Measurements from ENCODE around the gene PLEKHN1. TPM values are rescaled to one million over a fixed set of nuclear protein-coding genes. Genes with fewer than 3 reads are reported as not detected.
A peak's percentile ranks its signal among the peaks of the same experiment; 100 is the strongest.

Gene PLEKHN1
- total and polyA plus RNA-seq, 2 donors from 2014 or later, result 14.3 TPM; not detected in 1

DNA sequence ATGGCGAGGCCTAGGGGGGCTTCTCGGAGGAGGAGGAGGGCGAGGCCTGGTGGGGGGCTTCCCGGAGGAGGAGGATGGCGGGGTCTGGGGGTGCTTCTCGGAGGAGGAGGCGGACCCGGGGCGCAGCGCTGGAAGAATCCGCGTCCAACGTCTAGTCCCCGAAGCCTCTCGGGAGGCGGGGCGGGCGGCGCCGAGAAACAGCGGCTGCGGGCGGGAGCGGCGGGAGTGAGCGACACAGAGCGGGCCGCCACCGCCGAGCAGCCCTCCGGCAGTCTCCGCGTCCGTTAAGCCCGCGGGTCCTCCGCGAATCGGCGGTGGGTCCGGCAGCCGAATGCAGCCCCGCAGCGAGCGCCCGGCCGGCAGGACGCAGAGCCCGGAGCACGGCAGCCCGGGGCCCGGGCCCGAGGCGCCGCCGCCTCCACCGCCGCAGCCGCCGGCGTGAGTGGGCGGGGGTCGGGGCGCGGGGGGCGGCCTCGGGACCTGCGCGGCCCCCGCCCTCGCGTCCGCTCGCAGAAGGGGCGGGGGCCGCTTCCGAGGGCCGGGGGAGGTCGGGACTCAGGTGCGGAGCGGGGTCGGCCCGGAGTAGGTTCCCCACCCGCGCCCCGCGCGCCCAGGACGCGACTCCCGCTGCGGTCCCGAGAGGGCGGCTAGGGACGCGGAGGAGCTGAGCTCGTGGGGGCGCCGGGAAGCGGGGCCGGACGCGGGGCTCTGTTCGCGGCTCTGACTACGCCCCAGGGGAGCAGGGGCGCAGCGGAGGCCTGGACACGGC lies 5.7 kb upstream of the PLEKHN1 start, which contains the start of gene KLHL17:
Gene KLHL17 (plus strand): TSS at position 222 of the 769 bp plus-strand sequence. CDS start 110 bp downstream, at position 332.
- H3K27me3 ChIP-seq (ENCODE audit: control insufficient read depth, insufficient read depth, low read length), result no peaks in the 10 kb centered on the region
- no peaks in the 10 kb centered on the region for H3K9me3 ChIP-seq (ENCODE audit: control insufficient read depth in 2 of 3, insufficient read depth in 1 of 3, low read length in 3 of 3)
- TF ChIP-seq, protein P1, sequence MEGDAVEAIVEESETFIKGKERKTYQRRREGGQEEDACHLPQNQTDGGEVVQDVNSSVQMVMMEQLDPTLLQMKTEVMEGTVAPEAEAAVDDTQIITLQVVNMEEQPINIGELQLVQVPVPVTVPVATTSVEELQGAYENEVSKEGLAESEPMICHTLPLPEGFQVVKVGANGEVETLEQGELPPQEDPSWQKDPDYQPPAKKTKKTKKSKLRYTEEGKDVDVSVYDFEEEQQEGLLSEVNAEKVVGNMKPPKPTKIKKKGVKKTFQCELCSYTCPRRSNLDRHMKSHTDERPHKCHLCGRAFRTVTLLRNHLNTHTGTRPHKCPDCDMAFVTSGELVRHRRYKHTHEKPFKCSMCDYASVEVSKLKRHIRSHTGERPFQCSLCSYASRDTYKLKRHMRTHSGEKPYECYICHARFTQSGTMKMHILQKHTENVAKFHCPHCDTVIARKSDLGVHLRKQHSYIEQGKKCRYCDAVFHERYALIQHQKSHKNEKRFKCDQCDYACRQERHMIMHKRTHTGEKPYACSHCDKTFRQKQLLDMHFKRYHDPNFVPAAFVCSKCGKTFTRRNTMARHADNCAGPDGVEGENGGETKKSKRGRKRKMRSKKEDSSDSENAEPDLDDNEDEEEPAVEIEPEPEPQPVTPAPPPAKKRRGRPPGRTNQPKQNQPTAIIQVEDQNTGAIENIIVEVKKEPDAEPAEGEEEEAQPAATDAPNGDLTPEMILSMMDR (IDR thresholded peaks at IDR 0.05; ENCODE audit: borderline replicate concordance, extremely low read depth, insufficient read depth), result no peak
- H3K27ac ChIP-seq (ENCODE audit: low read depth in 2 of 2, low read length in 2 of 2), result no peak within 1 kb of the TSS
- peaks cover 0 to 3% (median 0%) of the 10 kb centered on the region in 3 donors for H3K36me3 ChIP-seq (ENCODE audit: control insufficient read depth in 2 of 3, insufficient read depth in 3 of 3, low read length in 3 of 3)
- H3K9ac ChIP-seq (ENCODE audit: low read length in 3 of 3), result no peak within 1 kb of the TSS
- H3K4me1 ChIP-seq (ENCODE audit: control insufficient read depth in 2 of 3, insufficient read depth in 2 of 3, low read depth in 1 of 3, low read length in 3 of 3), result peaks cover 0 to 8% (median 3%) of the 10 kb centered on the region in 3 donors
- peak; percentile 45 to 92 (median 75) for DNase-seq
- intact Hi-C loops (cut with DNase I), result no loop called here
- H3K4me3 ChIP-seq (ENCODE audit: low read length in 3 of 3), result peak within 1 kb of the TSS in 1 of 3 donors; percentile 35
- no peak for FAIRE-seq

DNA sequence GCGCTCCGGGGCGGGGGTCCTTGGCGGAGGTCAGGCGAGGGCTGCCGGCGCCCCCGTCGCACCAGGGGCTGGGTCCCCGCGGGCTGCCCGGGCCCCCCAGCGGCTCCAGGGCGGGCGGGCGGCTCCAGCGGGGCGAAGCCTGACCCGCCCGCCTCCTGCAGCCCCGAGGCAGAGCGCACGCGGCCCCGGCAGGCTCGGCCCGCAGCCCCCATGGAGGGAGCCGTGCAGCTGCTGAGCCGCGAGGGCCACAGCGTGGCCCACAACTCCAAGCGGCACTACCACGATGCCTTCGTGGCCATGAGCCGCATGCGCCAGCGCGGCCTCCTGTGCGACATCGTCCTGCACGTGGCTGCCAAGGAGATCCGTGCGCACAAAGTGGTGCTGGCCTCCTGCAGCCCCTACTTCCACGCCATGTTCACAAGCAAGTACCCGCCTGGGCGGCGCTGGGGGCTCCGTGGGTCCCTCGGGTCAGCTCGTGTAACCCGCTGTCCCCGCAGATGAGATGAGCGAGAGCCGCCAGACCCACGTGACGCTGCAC lies 5.1 kb upstream of the PLEKHN1 start:
- Histone ChIP-seq H3K27me3 (ENCODE audit: control insufficient read depth, insufficient read depth, low read length) (no peaks in the 10 kb centered on the region), H3K27ac (ENCODE audit: low read depth in 2 of 2, low read length in 2 of 2) (no peak overlapping the region), H3K9me3 (ENCODE audit: control insufficient read depth in 2 of 3, insufficient read depth in 1 of 3, low read length in 3 of 3) (no peaks in the 10 kb centered on the region), H3K36me3 (ENCODE audit: control insufficient read depth in 2 of 3, insufficient read depth in 3 of 3, low read length in 3 of 3) (no peaks in the 10 kb centered on the region), H3K4me1 (ENCODE audit: control insufficient read depth in 2 of 3, insufficient read depth in 2 of 3, low read depth in 1 of 3, low read length in 3 of 3) (peaks cover 0 to 10% (median 3%) of the 10 kb centered on the region in 3 donors), H3K4me3 (ENCODE audit: low read length in 3 of 3) (peak overlapping the region in 1 of 3 donors; percentile 35), H3K9ac (ENCODE audit: low read length in 3 of 3) (no peak overlapping the region)
- TF ChIP-seq, protein P1 (IDR thresholded peaks at IDR 0.05; ENCODE audit: borderline replicate concordance, extremely low read depth, insufficient read depth), result no peak
- intact Hi-C loops (cut with DNase I), result no loop called here
- peak in 1 of 5 donors; percentile 56 for DNase-seq
- FAIRE-seq, result no peak

DNA sequence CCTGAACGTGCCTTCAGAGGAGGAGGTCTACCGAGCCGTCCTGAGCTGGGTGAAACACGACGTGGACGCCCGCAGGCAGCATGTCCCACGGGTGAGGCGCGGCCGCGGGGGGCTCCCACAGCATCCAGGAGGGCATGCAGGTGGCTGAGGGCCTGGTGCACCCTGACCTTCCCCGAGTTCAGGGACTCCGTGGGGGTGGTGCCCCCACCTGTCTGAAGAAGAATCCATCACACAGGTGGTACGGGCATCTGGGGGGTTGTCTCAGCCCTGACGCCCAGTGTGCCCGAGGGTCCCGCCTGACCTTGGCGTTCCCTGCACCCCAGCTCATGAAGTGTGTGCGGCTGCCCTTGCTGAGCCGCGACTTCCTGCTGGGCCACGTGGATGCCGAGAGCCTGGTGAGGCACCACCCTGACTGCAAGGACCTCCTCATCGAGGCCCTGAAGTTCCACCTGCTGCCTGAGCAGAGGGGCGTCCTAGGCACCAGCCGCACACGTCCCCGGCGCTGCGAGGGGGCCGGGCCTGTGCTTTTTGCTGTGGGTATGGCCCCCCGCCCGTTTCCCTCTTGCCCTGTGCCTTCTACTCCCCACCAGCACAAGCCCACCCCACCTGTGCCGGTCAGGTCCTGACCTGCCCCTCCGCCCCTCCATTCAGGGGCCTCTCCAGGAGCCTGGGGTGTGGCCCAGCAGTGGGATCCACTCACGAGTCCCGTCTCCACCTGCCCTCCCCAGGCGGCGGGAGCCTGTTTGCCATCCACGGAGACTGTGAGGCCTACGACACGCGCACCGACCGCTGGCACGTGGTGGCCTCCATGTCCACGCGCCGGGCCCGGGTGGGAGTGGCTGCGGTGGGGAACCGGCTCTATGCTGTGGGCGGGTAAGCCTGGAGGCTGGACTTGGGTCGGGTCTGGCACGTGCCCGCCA lies 3.6 kb upstream of the PLEKHN1 start:
- no peak overlapping the region for H3K9ac ChIP-seq (ENCODE audit: low read length in 3 of 3)

More for the DNA sequence above, 3.6 kb upstream of the PLEKHN1 start:
- intact Hi-C loops (cut with DNase I), result no loop called here
- Histone ChIP-seq H3K4me1 (ENCODE audit: control insufficient read depth in 2 of 3, insufficient read depth in 2 of 3, low read depth in 1 of 3, low read length in 3 of 3) (peaks cover 0 to 13% (median 3%) of the 10 kb centered on the region in 3 donors), H3K27ac (ENCODE audit: low read depth in 2 of 2, low read length in 2 of 2) (no peak overlapping the region), H3K4me3 (ENCODE audit: low read length in 3 of 3) (no peak overlapping the region), H3K27me3 (ENCODE audit: control insufficient read depth, insufficient read depth, low read length) (no peaks in the 10 kb centered on the region), H3K9me3 (ENCODE audit: control insufficient read depth in 2 of 3, insufficient read depth in 1 of 3, low read length in 3 of 3) (no peaks in the 10 kb centered on the region), H3K36me3 (ENCODE audit: control insufficient read depth in 2 of 3, insufficient read depth in 3 of 3, low read length in 3 of 3) (no peaks in the 10 kb centered on the region)
- no peak for FAIRE-seq
- DNase-seq, result peak in 1 of 5 donors; percentile 49
- TF ChIP-seq, protein P1 (IDR thresholded peaks at IDR 0.05; ENCODE audit: borderline replicate concordance, extremely low read depth, insufficient read depth), result no peak

All from kidney (tissue), 14 donors.